HepG2 (cell line): ENCODE measurements around the gene OLFM3. TPM values are rescaled to one million over a fixed set of nuclear protein-coding genes. Genes with fewer than 3 reads are reported as not detected.

Source experiments
- ATAC-seq: fragments of 200-7000 bp; cut with Tn5 transposase; 3 replicates; pipeline ENCODE4 v1.9.1; 2020; ENCODE audit warnings: mild to moderate bottlenecking, moderate library complexity
- BruUV-seq: library from RNA; stranded (reverse); fragments of 400-500 nt; replicated peaks from 2 replicates; lab custom pipeline; 2021; lab: Mats Ljungman, UMichigan
- CTCF ChIA-PET: fragments of 300-600 bp; formaldehyde crosslinking; extraction: SDS; loops from one replicate; lab custom pipeline; 2021; ENCODE audit warnings: low total read pairs, inconsistent platforms, low intra/inter-chr PET ratio; lab: Yijun Ruan, JAX
- POLR2A ChIA-PET: fragments of 350-600 bp; sonication (Branson Sonifier 250); formaldehyde crosslinking; loops from one replicate; lab custom pipeline; 2020; ENCODE audit warnings: antibody characterized with exemption, inconsistent platforms; lab: Yijun Ruan, JAX
- DNase-seq: peaks from one replicate; pipeline ENCODE4 v3.0.0-alpha.2; 2015; ENCODE audit warnings: low spot score
- FAIRE-seq: peaks from 3 replicates; lab custom pipeline; 2011; peaks lifted over from hg19 to GRCh38; lab: Jason Lieb, UNC
- H2AFZ ChIP-seq: one replicate; pipeline ENCODE4 v1.6.1; 2011; ENCODE audit warnings: low read length, inconsistent platforms
- H3K27ac ChIP-seq: fragments of 300-600 bp; 3 replicates; pipeline ENCODE4 v1.8.0; 2011; ENCODE audit warnings: mixed run types, mild to moderate bottlenecking, mixed read lengths, low read length, inconsistent platforms; ENCODE audit not compliant: insufficient read depth; ENCODE audit errors: extremely low read length
- H3K27me3 ChIP-seq, 2 experiments: fragments of 200-600 bp in 1 of 2; 2 replicates in 1 of 2; 3 replicates in 1 of 2; pipeline versions ENCODE4 v1.6.0 to v1.8.0; 2011; ENCODE audit warnings: low read length in 2 of 2, mild to moderate bottlenecking in 2 of 2, moderate library complexity in 2 of 2, inconsistent platforms in 1 of 2; ENCODE audit not compliant: insufficient read depth in 2 of 2, control insufficient read depth in 1 of 2
- H3K36me3 ChIP-seq, 2 experiments: fragments of 200-600 bp in 1 of 2; replicated peaks in 1 of 2; 2 replicates in 1 of 2; 3 replicates in 1 of 2; pipeline versions ENCODE4 v1.5.1 to v1.8.0; 2011; ENCODE audit warnings: low read length in 2 of 2, inconsistent platforms in 1 of 2; ENCODE audit not compliant: insufficient read depth in 2 of 2, control insufficient read depth in 1 of 2
- H3K4me1 ChIP-seq: 2 replicates; pipeline ENCODE4 v1.5.1; 2012; ENCODE audit warnings: low read length, inconsistent platforms; ENCODE audit not compliant: insufficient read depth
- H3K4me2 ChIP-seq: 2 replicates; pipeline ENCODE4 v1.6.0; 2011; ENCODE audit warnings: low read depth, low read length, inconsistent platforms
- H3K4me3 ChIP-seq, 3 experiments: fragments of 200-600 bp in 1 of 3; sonication (generic), shearing (Covaris generic) in 1 of 3; replicated peaks in 1 of 3; 2 replicates each; pipeline ENCODE4 v1.5.1; 2011 to 2016; ENCODE audit warnings: low read length in 3 of 3, inconsistent platforms in 2 of 3, low read depth in 2 of 3, mild to moderate bottlenecking in 2 of 3, control low read depth in 1 of 3, mixed read lengths in 1 of 3; ENCODE audit not compliant: insufficient read depth in 1 of 3
- H3K79me2 ChIP-seq: one replicate; pipeline ENCODE4 v1.6.1; 2011; ENCODE audit warnings: low read length, inconsistent platforms; ENCODE audit not compliant: insufficient read depth
- H3K9ac ChIP-seq: 2 replicates; pipeline ENCODE4 v1.6.0; 2011; ENCODE audit warnings: mild to moderate bottlenecking, low read depth, low read length, inconsistent platforms; ENCODE audit not compliant: insufficient read depth
- H3K9me3 ChIP-seq: 2 replicates; pipeline ENCODE4 v1.5.1; 2012; ENCODE audit warnings: mild to moderate bottlenecking, low read length
- H4K20me1 ChIP-seq: 2 replicates; pipeline ENCODE4 v1.6.0; 2011; ENCODE audit warnings: inconsistent platforms, mild to moderate bottlenecking, low read length, moderate library complexity; ENCODE audit not compliant: insufficient read depth
- FOXA1 ChIP-seq, 2 experiments: fragments of 450-650 bp in 1 of 2; sonication (generic) in 1 of 2; formaldehyde crosslinking in 1 of 2; IDR thresholded peaks; 2 replicates each; pipeline versions ENCODE4 v1.4.0 to v1.6.1; 2016 to 2020; ENCODE audit warnings: missing genetic modification reagents in 1 of 2
- MAFF ChIP-seq: IDR thresholded peaks from 2 replicates; pipeline ENCODE4 v1.6.1; 2011; ENCODE audit warnings: low read depth, low read length, improper control_type of control experiment
- MAFK ChIP-seq, 2 experiments: IDR thresholded peaks in 1 of 2; conservative IDR thresholded peaks in 1 of 2; 2 replicates each; pipeline ENCODE4 v1.6.1; 2011; ENCODE audit warnings: improper control_type of control experiment in 2 of 2, low read length in 2 of 2
- MED1 ChIP-seq: sonication (generic); formaldehyde crosslinking; IDR thresholded peaks from 2 replicates; pipeline ENCODE4 v1.4.0; 2020; ENCODE audit warnings: missing genetic modification reagents
- NBN ChIP-seq: fragments of 450-650 bp; conservative IDR thresholded peaks from 2 replicates; pipeline ENCODE4 v1.6.1; 2017
- PAX8 ChIP-seq: sonication (generic); formaldehyde crosslinking; IDR thresholded peaks from 2 replicates; pipeline ENCODE4 v1.8.0; 2022; ENCODE audit warnings: mild to moderate bottlenecking, missing genetic modification reagents, borderline replicate concordance
- PCBP1 ChIP-seq: fragments of 200-400 bp; formaldehyde crosslinking; IDR thresholded peaks from 2 replicates; pipeline ENCODE4 v1.6.1; 2017; ENCODE audit warnings: mild to moderate bottlenecking, low read depth, low read length, borderline replicate concordance
- POGZ ChIP-seq: sonication (generic); formaldehyde crosslinking; IDR thresholded peaks from 2 replicates; pipeline ENCODE4 v1.4.0; 2020; ENCODE audit warnings: mild to moderate bottlenecking, missing genetic modification reagents
- POLR2A ChIP-seq, 2 experiments: IDR thresholded peaks; 2 replicates each; pipeline ENCODE4 v1.6.1; 2011; ENCODE audit warnings: low read depth in 2 of 2, low read length in 2 of 2, mild to moderate bottlenecking in 1 of 2, moderate library complexity in 1 of 2; ENCODE audit not compliant: insufficient read depth in 1 of 2
- POLR2AphosphoS5 ChIP-seq: IDR thresholded peaks from 2 replicates; pipeline ENCODE4 v1.6.1; 2012; ENCODE audit warnings: low read depth, low read length
- ZFX ChIP-seq: sonication (generic); formaldehyde crosslinking; IDR thresholded peaks from 2 replicates; pipeline ENCODE4 v1.4.0; 2020; ENCODE audit warnings: mild to moderate bottlenecking, low read depth, missing genetic modification reagents, moderate library complexity
- ZNF792 ChIP-seq: IDR thresholded peaks from 2 replicates; pipeline ENCODE4 v1.6.1; 2016
- WGBS: methylation state at CpG from one replicate; pipeline ENCODE4 v1.1.6; 2017; ENCODE audit warnings: low lambda C conversion rate; 5-methylcytosine and 5-hydroxymethylcytosine counted together
- in situ Hi-C: cut with HindIII; loops from 2 replicates; pipeline ENCODE4 v1.10.0; 2017; ENCODE audit warnings: low pct_unique_long_range_greater_than_20kb; ENCODE audit not compliant: extremely low pct_ligation_motif_present
- intact Hi-C: fragments of 100-400 bp; cut with micrococcal nuclease; formaldehyde crosslinking; loops from one replicate; pipeline ENCODE4 v1.10.0; 2022; ENCODE audit not compliant: unreplicated experiment
- polyA plus RNA-seq, 8 experiments: library from polyadenylated mRNA; depleted of rRNA in 3 of 8; stranded (reverse) in 7 of 8; unstranded in 1 of 8; fragments of >200 nt; fragmentation: Illumina TruSeq in 4 of 8; extraction: Trizol in 4 of 8; gene quantifications; 2 replicates each; pipeline versions ENCODE4 v1.2.1 to v1.2.3, GENCODE V29; 2011 to 2016; ENCODE audit warnings: low read depth in 4 of 8, missing spikeins in 1 of 8, mixed read lengths in 1 of 8; ENCODE audit not compliant: insufficient read depth in 1 of 8
- total RNA-seq, 5 experiments: library from RNA; depleted of rRNA; stranded (reverse); fragments of >200 nt; fragmentation: Illumina TruSeq; extraction: Trizol; gene quantifications; 2 replicates each; pipeline ENCODE4 v1.2.3, GENCODE V29; 2016; ENCODE audit warnings: low read depth in 1 of 5
- TF ChIP-seq, protein P1 (sequence below), 2 experiments: IDR thresholded peaks; 2 replicates each; pipeline ENCODE4 v1.6.1; 2011 to 2012; ENCODE audit warnings: low read length in 2 of 2, borderline replicate concordance in 1 of 2, low read depth in 1 of 2, mild to moderate bottlenecking in 1 of 2, moderate library complexity in 1 of 2

Gene OLFM3
- total and polyA plus RNA-seq, 2 of the 13 experiments (the other 11 are each of a cell fraction or from before 2014, with no cell fraction given): not detected

DNA sequence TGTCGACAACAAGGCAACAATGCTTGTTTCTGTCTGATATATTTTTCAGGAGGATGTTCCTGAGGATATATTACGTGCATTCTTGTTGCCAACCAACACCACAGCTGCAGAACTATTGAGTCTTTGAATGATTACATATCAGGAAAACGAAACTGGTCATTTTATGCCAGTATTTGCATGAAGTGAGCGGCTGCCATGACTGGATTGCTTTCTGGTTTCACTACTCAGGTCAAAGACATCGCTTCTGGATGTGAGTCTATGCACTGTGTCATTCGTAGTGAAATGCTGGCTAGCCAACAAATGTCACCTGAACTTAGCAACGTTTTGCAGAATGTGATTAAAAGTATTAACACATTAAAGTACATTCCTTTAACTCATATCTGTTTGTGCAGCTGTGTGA is 35.8 kb upstream of the OLFM3 start:
- Histone ChIP-seq H3K79me2 (no peaks in the 10 kb centered on the region), H4K20me1 (no peaks in the 10 kb centered on the region), H3K4me2 (no peak overlapping the region), H3K4me3 (no peak overlapping the region), H3K36me3 (no peaks in the 10 kb centered on the region), H3K9ac (no peak overlapping the region), H3K27ac (no peak overlapping the region), H3K9me3 (peaks cover 21% of the 10 kb centered on the region), H2AFZ (no peak overlapping the region), H3K4me1 (no peaks in the 10 kb centered on the region), H3K27me3 (no peaks in the 10 kb centered on the region)
- FAIRE-seq (no peak), DNase-seq (no peak), ATAC-seq (no peak)
- ChIA-PET POLR2A (no interaction called here), CTCF (no interaction called here)
- in situ Hi-C loops (no loop called here), intact Hi-C loops (no loop called here)
- no TSS peak for BruUV-seq
- TF ChIP-seq NBN (no peak), POLR2A (IDR thresholded peaks at IDR 0.05; ENCODE audit: insufficient read depth in 1 of 2, low read depth in 2 of 2, low read length in 2 of 2) (no peak), ZFX (CRISPR knock-in tag) (no peak), PAX8 (no peak), POLR2AphosphoS5 (no peak)
- WGBS: 1% methylated on average over 7 of the region's 7 CpGs

DNA sequence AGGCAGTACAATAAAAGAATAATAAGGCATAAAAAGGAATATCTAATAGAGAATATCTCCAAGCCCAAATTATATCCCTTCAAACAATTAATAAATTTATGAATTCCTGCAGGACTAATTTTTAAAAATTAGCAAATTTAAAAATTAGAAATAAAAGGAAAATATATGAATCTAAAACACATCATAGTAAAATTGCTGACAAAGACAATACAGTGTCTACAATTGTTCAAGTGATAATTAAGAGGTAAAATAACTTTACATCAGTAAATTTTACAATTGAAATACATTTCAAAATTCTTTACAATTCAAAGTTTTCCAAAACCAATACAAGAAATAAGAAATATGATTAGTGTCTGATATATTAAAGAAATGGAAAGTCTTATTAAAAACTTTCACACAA is 22.8 kb upstream of the OLFM3 start:
- intact Hi-C loops (no loop called here), in situ Hi-C loops (no loop called here)
- no peak for DNase-seq
- H3K9me3 ChIP-seq: peaks cover 43% of the 10 kb centered on the region
- no peak overlapping the region for H2AFZ ChIP-seq
- FAIRE-seq: no peak
- POLR2A ChIA-PET: no interaction called here
- H3K27me3 ChIP-seq: no peaks in the 10 kb centered on the region
- H3K4me1 ChIP-seq: no peaks in the 10 kb centered on the region
- H3K36me3 ChIP-seq: no peaks in the 10 kb centered on the region
- H3K4me2 ChIP-seq: no peak overlapping the region
- no TSS peak for BruUV-seq
- no peak overlapping the region for H3K27ac ChIP-seq
- no peaks in the 10 kb centered on the region for H3K79me2 ChIP-seq
- H4K20me1 ChIP-seq: no peaks in the 10 kb centered on the region
- ATAC-seq: no peak
- no peak overlapping the region for H3K9ac ChIP-seq
- TF ChIP-seq, protein P1, sequence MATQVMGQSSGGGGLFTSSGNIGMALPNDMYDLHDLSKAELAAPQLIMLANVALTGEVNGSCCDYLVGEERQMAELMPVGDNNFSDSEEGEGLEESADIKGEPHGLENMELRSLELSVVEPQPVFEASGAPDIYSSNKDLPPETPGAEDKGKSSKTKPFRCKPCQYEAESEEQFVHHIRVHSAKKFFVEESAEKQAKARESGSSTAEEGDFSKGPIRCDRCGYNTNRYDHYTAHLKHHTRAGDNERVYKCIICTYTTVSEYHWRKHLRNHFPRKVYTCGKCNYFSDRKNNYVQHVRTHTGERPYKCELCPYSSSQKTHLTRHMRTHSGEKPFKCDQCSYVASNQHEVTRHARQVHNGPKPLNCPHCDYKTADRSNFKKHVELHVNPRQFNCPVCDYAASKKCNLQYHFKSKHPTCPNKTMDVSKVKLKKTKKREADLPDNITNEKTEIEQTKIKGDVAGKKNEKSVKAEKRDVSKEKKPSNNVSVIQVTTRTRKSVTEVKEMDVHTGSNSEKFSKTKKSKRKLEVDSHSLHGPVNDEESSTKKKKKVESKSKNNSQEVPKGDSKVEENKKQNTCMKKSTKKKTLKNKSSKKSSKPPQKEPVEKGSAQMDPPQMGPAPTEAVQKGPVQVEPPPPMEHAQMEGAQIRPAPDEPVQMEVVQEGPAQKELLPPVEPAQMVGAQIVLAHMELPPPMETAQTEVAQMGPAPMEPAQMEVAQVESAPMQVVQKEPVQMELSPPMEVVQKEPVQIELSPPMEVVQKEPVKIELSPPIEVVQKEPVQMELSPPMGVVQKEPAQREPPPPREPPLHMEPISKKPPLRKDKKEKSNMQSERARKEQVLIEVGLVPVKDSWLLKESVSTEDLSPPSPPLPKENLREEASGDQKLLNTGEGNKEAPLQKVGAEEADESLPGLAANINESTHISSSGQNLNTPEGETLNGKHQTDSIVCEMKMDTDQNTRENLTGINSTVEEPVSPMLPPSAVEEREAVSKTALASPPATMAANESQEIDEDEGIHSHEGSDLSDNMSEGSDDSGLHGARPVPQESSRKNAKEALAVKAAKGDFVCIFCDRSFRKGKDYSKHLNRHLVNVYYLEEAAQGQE (IDR thresholded peaks at IDR 0.05; ENCODE audit: borderline replicate concordance in 1 of 2, low read depth in 1 of 2, low read length in 2 of 2): no peak
- TF ChIP-seq POGZ (CRISPR knock-in tag): no peak
- TF ChIP-seq PCBP1: no peak
- no peak for TF ChIP-seq ZNF792 (CRISPR knock-in tag)
- TF ChIP-seq FOXA1 (IDR thresholded peaks at IDR 0.05): no peak
- TF ChIP-seq FOXA1 (CRISPR knock-in tag; IDR thresholded peaks at IDR 0.05): no peak
- TF ChIP-seq MED1 (CRISPR knock-in tag): no peak
- TF ChIP-seq MAFK (conservative IDR thresholded peaks at IDR 0.05 in 1 of 2, IDR thresholded peaks at IDR 0.05 in 1 of 2; ENCODE audit: low read length in 2 of 2): peak; percentile 41 to 79; a peak in 3 of 4 replicates
- TF ChIP-seq MAFF: peak; percentile 42; the same call in 1 of the 2 replicates
- CTCF ChIA-PET: no interaction called here
- H3K4me3 ChIP-seq: no peak overlapping the region
